ENCODE measurements around the gene MINDY4. TPM values are rescaled to one million over a fixed set of nuclear protein-coding genes. Genes with fewer than 3 reads are reported as not detected.

Gene MINDY4
- total RNA-seq, 1 experiment from 2014 or later: 1.8 TPM

GRCh38 chr7:30733216-30733615, 38.0 kb upstream of the MINDY4 start (continued):
- TF ChIP-seq ZNF281 (CRISPR knock-in tag; IDR thresholded peaks at IDR 0.05) (no peak), ZNF121 (CRISPR knock-in tag; IDR thresholded peaks at IDR 0.05) (no peak), EMX1 (CRISPR knock-in tag; IDR thresholded peaks at IDR 0.05) (no peak), FOXP4 (CRISPR knock-in tag; IDR thresholded peaks at IDR 0.05) (no peak), RELA (CRISPR knock-in tag; IDR thresholded peaks at IDR 0.05; ENCODE audit: borderline replicate concordance) (no peak), ZSCAN18 (CRISPR knock-in tag; IDR thresholded peaks at IDR 0.05) (no peak), ZNF232 (CRISPR knock-in tag; IDR thresholded peaks at IDR 0.05) (no peak)

- H3K4me1 Mint-ChIP-seq: peaks cover 13% of the 10 kb centered on the region
- peaks cover 5% of the 10 kb centered on the region; the same call in 1 of the 2 replicates for H3K9me3 Mint-ChIP-seq
- H3K27ac Mint-ChIP-seq: no peak overlapping the region
- ATAC-seq (no peak), DNase-seq (ENCODE audit: low spot score) (no peak)
- ChIA-PET CTCF (interaction anchor here (0.9 to 2.1 kb wide), 2 partner anchors 51 to 52 kb away, joined by 3 to 18 read pairs; partner anchors contain the start of gene CRHR2), POLR2A (no interaction called here)
- peaks cover 5% of the 10 kb centered on the region; the same call in 1 of the 2 replicates for H3K27me3 Mint-ChIP-seq (ENCODE audit: low read depth)
- no peak overlapping the region for H3K4me3 Mint-ChIP-seq
- H3K36me3 Mint-ChIP-seq: no peaks in the 10 kb centered on the region
- TF ChIP-seq CBFB (CRISPR knock-in tag; IDR thresholded peaks at IDR 0.05; ENCODE audit: low read depth): no peak
- no peak for TF ChIP-seq IRF2 (CRISPR knock-in tag; IDR thresholded peaks at IDR 0.05; ENCODE audit: borderline replicate concordance, low read depth)
- no peak for TF ChIP-seq TEAD1 (CRISPR knock-in tag; IDR thresholded peaks at IDR 0.05)
- no peak for TF ChIP-seq CREM (CRISPR knock-in tag; IDR thresholded peaks at IDR 0.05)
- no peak for TF ChIP-seq RELA (CRISPR knock-in tag; IDR thresholded peaks at IDR 0.05; ENCODE audit: borderline replicate concordance)
- TF ChIP-seq FOXP1 (CRISPR knock-in tag; IDR thresholded peaks at IDR 0.05; ENCODE audit: borderline replicate concordance): no peak
- no peak for TF ChIP-seq ELF4 (CRISPR knock-in tag; IDR thresholded peaks at IDR 0.05; ENCODE audit: low read depth)
These were observed 37.5 kb upstream of the MINDY4 start for GRCh38 chr7:30733691-30734090.

- DNase-seq (ENCODE audit: low spot score): no peak
- CTCF ChIA-PET: interaction anchor here (1.2 to 2.1 kb wide), 4 partner anchors 34 to 57 kb away, joined by 3 to 18 read pairs (median 4); partner anchors contain the start of gene CRHR2
- TF ChIP-seq ZNF512 (CRISPR knock-in tag; IDR thresholded peaks at IDR 0.05; ENCODE audit: borderline replicate concordance) (no peak), ERG (CRISPR knock-in tag; IDR thresholded peaks at IDR 0.05) (no peak), HMGA2 (CRISPR knock-in tag; IDR thresholded peaks at IDR 0.05) (no peak), ZNF416 (CRISPR knock-in tag; IDR thresholded peaks at IDR 0.05) (no peak), ZNF121 (CRISPR knock-in tag; IDR thresholded peaks at IDR 0.05) (no peak), ESRRA (CRISPR knock-in tag; IDR thresholded peaks at IDR 0.05; ENCODE audit: borderline replicate concordance) (no peak), GABPB1 (CRISPR knock-in tag; IDR thresholded peaks at IDR 0.05) (no peak), GTF2I (CRISPR knock-in tag; conservative IDR thresholded peaks at IDR 0.05) (no peak), USF1 (CRISPR knock-in tag; IDR thresholded peaks at IDR 0.05) (no peak), TCF7 (CRISPR knock-in tag; IDR thresholded peaks at IDR 0.05; ENCODE audit: low read depth) (no peak), ZNF423 (CRISPR knock-in tag; IDR thresholded peaks at IDR 0.05) (no peak), ATF3 (CRISPR knock-in tag; conservative IDR thresholded peaks at IDR 0.05) (no peak), ZNF219 (CRISPR knock-in tag; IDR thresholded peaks at IDR 0.05; ENCODE audit: borderline replicate concordance) (no peak)
These were observed 36.7 kb upstream of the MINDY4 start for GRCh38 chr7:30734497-30734896.

More at GRCh38 chr7:30734497-30734896, 36.7 kb upstream of the MINDY4 start:
- peaks cover 5% of the 10 kb centered on the region; the same call in 1 of the 2 replicates for H3K27me3 Mint-ChIP-seq (ENCODE audit: low read depth)
- H3K9me3 Mint-ChIP-seq: peaks cover 5% of the 10 kb centered on the region; the same call in 1 of the 2 replicates
- H3K27ac Mint-ChIP-seq: no peak overlapping the region
- POLR2A ChIA-PET: interaction anchor here (0.9 kb wide), 1 partner anchor 39 kb away, joined by 3 read pairs; no protein-coding TSS in a partner anchor
- H3K4me1 Mint-ChIP-seq: peaks cover 9% of the 10 kb centered on the region
- no peaks in the 10 kb centered on the region for H3K36me3 Mint-ChIP-seq
- H3K4me3 Mint-ChIP-seq: no peak overlapping the region
- peak; percentile 69 for ATAC-seq

Measured in WTC11 (cell line).